SKM-1 treated with dmso at 0.1 percent for 144 hours (cell line): Measurements from ENCODE around the gene DENND10.
"Not testable (repeated sequence)": the region's sequence is repeated elsewhere in the genome, so short reads cannot be mapped to it uniquely, and the experiment has no call there.

ENCODE experiments used
- DNase-seq: peaks from one replicate; lab custom pipeline; 2025; ENCODE audit not compliant: unreplicated experiment; lab: John Stamatoyannopoulos, UW

Gene DENND10

DNA sequence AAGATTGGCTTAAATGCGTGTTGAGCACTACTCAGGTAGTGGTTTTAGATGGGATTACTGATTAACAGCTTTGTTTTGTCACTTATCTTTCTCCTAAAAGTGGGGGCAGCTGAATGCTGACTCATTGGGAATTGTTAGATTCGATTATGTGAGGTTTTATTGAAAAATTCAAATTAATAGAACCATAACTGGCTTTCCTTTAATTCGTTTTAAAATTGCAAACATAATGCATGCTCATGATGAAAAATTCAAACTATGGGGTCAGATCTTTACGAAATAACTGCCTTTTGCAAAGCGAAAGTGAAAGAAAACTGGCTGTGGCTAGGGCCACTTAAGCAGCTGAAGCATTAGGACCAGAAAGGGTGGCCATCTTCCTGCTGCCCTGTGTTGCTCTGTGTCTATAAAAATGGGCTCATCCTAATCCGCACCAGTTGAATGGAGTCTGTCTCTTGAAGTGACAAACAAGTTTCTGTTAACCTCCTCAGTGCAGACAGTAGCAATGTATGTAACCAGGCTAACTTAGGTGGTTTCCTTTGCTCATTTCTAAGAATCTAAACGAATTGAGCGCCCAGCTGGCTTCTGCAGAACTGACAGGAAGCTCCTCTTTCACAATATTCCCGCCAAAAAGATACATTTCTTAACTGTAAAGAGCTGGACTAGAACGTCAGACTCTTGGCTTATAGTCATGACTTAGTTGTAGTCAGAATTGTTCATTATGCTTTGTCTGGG is 27.8 kb downstream of the DENND10 start:
- DNase-seq: peak; percentile 79

- DNase-seq: no peak
Measured at GRCh38 chr10:119132521-119133345, 28.8 kb downstream of the DENND10 start.

DNA sequence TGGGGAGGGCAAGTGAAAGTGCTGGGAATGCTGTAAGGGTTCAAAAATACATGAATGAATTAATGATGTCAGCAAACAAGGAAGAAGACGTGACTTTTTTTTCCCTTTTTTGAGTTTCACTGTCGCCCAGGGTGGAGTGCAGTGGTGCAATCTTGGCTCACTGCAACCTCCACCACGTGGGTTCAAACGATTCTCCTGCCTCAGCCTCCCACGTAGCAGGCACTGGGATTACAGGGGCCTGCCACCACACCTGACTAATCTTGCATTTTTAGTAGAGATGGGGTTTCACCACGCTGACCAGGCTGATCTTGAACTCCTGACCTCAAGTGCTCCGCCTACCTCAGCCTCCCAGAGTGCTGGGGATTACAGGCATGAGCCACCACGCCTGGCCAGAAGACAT is 30.0 kb downstream of the DENND10 start:
- peak; percentile 61 for DNase-seq

- DNase-seq: peak; percentile 86
Measured at GRCh38 chr10:119135513-119135881, 31.6 kb downstream of the DENND10 start.

DNA sequence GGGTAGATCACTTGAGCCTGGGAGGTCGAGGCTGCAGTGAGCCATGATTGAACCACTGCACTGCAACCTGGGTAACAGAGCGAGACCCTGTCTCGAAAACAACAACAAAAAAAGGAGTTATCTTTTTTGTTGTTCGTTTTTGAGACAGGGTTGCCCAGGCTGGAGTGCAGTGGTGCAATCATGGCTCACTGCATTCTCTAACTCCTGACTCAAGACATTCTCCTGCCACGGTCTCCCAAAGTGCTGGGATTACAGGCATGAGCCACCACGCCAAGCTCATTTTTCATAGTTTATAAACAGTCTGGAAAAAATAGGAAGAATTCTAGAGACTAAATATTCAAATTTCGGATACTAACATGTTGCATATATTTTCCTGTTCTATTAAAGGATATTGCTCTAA is 32.2 kb downstream of the DENND10 start:
- no peak for DNase-seq

DNA sequence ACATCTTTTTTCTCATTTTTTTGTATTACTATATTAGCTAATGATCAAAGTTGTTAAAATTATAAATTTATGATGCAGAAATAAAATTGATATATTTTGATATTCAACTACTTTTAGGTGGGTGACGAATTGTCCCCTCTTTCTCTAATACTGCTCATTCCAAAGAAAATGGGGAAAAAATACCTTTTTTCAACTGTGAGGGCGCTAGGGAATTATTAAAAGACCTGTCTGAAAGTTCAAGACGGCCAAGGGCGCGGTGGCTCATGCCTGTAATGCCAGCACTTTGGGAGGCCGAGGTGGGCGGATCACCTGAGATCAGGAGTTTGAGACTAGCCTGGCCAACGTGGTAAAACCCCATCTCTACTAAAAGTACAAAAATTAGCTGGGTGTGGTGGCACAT is 34.0 kb downstream of the DENND10 start:
- DNase-seq: not testable (repeated sequence)

DNA sequence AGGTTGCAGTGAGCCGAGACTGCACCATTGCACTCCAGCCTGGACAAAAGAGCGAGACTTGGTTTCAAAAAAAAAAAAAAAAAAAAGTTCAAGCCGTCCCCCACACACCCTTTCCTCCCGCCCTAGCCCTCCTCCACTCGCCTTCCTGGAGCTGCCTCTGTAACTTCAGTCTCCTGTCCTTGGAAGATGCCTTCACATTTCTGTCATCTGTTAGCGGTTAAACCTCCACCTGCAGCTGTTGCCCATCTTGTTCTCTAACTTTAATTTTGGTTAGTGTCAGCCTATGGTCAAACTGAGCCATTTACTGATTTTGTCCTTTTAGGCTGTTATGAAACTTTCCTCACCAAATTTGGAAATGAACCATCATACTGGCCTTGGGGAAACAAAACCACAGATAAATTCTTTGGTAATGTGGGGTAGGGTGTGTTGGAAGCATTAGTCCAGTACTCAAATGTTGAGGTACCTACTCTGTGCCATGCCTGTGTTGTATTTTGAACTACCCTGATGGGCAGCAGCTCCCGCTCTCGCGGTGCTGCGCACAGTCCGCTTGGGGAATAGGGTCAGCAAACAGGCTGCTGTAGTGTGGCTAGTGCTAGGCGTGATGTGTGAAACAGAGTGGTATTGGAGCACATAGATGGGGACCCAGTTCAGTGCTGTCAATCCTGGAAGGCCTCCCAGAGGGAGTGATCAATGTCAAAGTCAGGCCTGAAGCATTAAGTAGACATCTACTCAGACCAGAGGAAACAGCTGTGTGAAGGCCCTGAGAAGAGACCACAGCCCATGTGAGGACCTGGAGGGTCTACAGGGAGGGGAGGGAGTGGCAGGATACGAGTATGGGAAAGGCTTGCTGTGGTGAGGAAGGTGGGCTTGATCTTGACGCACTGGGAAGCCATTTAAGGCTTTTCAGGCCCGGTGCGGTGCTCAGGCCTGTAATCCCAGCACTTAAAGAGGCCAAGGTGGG is 34.7 kb downstream of the DENND10 start:
- no peak for DNase-seq

DNA sequence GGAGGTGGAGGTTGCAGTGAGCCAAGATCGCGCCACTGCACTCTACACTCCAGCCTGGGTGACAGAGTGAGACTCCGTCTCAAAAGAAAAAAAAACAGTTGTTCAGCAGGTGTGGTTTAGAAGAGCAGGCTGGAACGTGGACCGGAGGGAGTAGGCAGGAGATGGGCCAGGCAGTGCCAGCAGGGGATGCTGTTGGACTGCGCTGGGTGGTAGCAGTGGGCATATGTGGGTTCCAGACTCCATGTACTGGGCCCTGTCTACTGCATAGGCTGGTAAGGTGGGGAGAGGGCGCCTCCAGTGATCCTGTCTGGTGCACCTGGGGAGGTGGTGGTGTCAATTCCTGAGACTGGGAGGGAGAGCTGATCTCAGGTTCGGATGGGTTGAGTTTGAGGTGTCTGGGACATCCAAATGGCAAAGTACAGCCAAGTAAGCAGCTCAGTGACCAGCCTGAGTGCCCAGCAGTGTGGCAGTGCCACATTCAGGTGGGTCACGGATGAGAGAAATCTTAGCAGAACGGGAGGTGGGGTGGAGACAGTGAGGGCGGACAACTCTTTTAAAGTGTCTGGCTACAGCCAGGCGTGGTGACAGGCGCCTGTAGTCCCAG is 35.7 kb downstream of the DENND10 start:
- DNase-seq: no peak

- DNase-seq: no peak
Measured at GRCh38 chr10:119140603-119141245, 36.8 kb downstream of the DENND10 start.

- DNase-seq: no peak
Measured at GRCh38 chr10:119143657-119144056, 39.7 kb downstream of the DENND10 start.

DNA sequence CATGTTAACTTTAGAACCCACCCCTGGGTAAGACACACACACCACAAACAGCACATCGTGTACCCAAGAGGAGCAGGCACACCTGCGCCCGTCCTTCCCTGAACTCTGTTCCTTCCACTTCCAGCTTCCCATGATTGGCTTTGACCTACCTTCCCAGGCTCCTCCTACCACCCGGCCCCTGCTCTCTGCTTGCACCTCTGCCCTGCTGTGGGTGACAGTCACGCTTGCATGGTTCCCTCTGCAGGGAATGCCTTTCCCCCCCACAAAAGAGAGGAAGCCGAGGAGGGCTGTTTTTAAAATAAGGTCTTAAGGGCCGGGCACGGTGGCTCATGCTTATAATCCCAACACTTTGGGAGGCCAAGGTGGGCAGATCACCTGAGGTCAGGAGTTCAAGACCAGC is 45.2 kb downstream of the DENND10 start:
- DNase-seq: no peak

DNA sequence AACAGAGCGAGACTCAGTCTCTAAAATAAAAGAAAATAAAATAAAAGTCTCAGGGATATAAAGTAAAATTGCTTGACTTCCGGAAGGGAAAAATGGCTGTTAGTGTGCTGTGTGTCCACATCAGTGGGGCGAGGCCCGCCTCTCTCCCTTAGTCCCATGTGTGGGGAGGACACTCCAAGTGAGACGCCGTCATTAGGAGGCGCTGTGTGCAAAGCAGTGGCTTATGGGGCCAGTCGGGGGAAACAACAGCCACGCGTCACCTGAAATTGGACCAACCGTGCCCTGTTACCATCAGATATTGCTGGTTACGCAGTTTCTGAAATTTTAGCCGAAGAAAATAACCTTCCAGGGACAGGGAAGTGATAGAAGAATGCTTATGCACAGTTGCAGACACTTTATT is 45.8 kb downstream of the DENND10 start:
- no peak for DNase-seq

GRCh38 chr10:119151601-119152000 is 47.7 kb downstream of the DENND10 start:
- not testable (repeated sequence) for DNase-seq

DNA sequence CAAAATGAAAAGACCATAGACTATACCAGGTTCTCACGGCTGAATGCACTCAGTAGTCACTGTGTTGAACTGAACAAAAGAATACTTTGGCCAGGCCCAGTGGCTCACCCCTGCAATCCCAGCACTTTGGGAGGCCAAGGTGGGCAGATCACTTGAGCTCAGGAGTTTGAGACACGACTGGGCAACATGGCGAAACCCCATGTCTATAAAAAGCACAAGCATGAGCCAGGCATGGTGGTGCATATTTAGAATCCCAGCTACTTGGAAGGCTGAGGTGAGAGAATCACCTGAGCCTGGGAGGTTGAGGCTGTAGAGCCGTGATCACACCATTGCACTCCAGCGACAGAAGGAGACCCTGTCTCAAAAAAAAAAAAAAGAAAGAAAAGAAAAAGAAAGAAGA is 49.1 kb downstream of the DENND10 start:
- DNase-seq: no peak

GRCh38 chr10:119153661-119154060 is 49.7 kb downstream of the DENND10 start:
- DNase-seq: no peak

GRCh38 chr10:119159332-119159731 is 55.4 kb downstream of the DENND10 start:
- DNase-seq: no peak

DNA sequence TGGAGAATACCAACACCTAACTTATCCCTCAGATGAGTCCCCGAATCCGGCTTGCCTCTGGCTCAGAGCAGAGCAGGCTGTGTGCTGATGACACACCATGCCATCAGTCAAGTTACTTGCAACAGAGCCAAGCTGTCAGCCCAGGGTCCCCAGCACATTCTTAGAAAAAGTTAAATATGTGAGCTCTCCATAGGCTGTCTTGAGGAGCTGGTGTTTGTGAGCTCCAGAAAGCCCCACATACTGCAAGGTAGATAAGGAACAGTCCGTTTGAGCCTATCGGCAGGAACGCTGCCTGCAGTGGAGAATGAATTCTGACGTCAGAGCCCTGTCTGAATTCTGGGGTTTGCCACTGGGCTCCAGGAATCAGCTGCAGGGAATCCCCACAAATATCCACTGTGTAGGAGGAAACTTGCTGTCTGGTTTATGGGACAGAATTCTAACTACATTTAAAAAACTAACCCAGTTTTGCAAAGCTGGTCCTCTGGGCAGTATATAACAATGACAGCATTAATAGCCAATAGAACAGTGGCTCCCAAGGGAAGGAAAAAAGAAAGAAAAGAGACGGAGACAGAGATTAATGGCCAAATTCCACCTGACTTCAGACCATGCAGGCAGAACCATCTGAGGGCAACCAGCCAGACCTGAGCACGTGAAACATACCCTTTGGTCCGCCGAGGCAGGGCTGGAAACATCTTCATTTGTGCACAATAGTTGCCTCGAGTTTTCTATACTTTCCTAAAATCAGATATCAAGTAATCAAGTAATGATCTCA is 58.0 kb downstream of the DENND10 start:
- DNase-seq: no peak

GRCh38 chr10:119162452-119163092 is 58.7 kb downstream of the DENND10 start:
- DNase-seq: no peak
